Measurements from ENCODE around the gene SLC22A17.

DNA sequence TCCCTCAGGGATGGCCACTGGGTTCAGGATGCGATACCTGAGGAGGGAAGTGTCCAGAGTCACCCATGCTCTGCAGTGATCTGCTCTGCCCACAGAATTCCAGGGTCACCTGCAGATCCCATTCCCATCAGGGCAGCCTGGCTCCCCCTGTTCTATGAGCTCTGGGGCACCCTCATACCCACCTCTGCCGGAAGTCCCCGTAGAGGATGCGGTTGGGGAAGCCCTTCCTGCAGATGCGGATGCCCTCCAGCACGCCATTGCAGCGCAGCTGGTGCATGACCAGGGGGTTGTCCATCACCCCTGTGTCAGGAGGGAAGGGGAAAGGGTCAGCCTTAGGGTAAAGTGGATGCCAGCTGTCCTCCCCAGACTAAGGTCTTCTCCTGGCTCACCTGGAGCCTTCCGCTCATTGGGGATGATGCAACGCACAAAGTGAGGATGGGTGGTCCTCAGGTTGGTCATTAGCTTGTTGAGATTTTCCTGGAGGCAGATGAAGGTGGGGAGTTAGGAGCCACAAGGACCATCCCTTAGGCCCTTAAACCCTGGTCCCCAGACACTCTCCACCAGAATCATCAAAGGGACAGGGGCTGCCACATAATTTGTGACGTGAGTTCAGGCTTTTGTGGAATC, 44.2 kb upstream of the SLC22A17 start:
- TF ChIP-seq, protein P1, sequence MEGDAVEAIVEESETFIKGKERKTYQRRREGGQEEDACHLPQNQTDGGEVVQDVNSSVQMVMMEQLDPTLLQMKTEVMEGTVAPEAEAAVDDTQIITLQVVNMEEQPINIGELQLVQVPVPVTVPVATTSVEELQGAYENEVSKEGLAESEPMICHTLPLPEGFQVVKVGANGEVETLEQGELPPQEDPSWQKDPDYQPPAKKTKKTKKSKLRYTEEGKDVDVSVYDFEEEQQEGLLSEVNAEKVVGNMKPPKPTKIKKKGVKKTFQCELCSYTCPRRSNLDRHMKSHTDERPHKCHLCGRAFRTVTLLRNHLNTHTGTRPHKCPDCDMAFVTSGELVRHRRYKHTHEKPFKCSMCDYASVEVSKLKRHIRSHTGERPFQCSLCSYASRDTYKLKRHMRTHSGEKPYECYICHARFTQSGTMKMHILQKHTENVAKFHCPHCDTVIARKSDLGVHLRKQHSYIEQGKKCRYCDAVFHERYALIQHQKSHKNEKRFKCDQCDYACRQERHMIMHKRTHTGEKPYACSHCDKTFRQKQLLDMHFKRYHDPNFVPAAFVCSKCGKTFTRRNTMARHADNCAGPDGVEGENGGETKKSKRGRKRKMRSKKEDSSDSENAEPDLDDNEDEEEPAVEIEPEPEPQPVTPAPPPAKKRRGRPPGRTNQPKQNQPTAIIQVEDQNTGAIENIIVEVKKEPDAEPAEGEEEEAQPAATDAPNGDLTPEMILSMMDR (IDR thresholded peaks at IDR 0.05): no peak
- TF ChIP-seq POLR2A (IDR thresholded peaks at IDR 0.05): no peak

All from ovary (tissue), 3 donors.